ENCODE results near the gene HECW1.
"Not testable (repeated sequence)": the region's sequence is repeated elsewhere in the genome, so short reads cannot be mapped to it uniquely, and the experiment has no call there.

HECW1 gene

DNA sequence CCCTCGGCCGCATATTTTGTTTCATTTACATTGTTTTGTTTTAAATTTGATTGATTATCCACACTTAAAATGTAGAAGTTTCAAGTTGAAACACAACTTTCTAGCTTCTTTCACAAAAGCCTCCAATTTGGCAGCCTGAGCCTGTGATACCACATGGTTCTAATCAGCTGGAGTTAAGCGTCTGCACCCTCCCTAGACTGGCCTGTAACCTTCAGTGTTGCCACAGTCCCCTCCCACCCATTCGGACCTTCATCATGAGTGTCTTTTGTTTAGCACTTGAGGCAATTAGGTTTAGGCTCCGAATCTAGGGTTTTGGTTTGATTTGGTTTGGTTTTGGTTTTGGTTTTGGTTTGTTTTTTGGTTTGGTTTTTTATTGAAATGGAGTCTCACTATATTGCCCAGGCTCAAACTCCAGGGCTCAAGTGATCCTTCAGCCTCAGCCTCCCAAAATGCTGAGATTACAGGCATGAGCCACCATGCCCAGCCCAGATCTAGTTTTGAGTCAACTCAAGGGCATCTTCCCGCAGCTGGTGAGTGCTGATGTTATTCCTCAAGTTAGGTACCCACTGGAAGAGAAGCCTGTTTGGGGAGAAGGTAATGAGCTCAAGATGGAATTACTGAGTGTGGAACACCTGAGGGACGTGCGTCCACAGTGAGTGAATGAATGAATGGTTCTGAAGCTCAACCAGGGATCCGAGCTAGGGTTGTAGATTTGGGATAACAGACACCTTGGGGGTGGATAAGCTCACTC lies 201.4 kb downstream of the HECW1 start:
- DNase-seq = no peak

DNA sequence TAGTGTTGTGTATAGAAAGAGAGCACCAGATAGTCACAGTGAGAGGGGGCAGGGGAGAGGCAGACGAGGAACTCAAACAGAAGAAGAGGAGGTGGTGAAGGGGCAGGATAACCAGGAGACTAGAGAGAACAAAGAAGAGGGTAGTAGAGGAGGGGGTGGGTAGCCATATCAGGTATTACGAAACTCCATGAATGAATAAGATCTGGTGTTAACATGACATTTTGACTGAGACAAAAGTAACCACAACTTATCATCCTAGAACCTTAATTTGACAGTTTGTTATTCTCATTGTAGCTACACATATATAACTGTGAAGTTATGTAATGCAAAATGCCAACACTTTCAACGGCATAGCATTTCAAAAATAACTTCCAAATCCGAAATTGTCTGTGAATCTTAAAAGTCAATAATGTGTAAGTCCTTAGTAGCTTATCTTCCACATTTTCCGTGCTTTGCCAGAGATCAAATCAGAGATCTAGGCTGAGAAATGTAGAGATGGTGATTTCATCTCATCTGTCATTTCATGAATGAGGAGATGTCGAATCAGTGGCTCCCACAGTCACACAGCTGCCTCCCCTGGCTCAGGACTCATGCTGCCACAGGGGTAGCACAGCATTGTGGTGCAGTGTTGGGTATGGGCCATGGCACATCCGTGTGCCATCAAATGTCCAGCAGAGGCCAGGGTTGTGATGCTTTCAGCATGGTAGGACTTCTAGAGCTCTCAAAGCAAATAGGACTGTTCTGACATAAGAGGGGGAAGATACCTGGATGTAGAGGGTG lies 202.1 kb downstream of the HECW1 start:
- DNase-seq = no peak

GRCh38 chr7:43317075-43317474 lies 204.6 kb downstream of the HECW1 start:
- DNase-seq = no peak

GRCh38 chr7:43318188-43318770 lies 205.8 kb downstream of the HECW1 start:
- no peak for DNase-seq

GRCh38 chr7:43325595-43325994 lies 213.1 kb downstream of the HECW1 start:
- DNase-seq = no peak

DNA sequence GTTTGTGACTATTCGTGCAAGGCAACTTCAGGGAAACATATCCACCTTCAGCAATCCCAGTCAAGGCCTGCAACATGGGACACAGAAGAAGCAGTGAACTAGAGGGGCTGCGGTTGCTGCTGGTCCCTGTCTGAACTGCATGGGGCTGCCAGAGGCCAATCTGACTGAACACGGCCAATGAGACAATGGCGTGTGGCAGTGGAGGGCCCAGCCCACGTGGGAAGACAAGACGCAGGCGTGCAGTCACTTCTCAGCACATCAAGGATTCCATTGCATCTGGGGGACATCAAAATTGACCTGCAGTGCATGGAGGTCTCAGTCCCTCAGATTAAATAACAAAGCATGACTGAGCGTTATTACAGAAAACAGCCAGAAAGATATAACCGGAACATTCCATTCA lies 215.9 kb downstream of the HECW1 start:
- no peak for DNase-seq

DNA sequence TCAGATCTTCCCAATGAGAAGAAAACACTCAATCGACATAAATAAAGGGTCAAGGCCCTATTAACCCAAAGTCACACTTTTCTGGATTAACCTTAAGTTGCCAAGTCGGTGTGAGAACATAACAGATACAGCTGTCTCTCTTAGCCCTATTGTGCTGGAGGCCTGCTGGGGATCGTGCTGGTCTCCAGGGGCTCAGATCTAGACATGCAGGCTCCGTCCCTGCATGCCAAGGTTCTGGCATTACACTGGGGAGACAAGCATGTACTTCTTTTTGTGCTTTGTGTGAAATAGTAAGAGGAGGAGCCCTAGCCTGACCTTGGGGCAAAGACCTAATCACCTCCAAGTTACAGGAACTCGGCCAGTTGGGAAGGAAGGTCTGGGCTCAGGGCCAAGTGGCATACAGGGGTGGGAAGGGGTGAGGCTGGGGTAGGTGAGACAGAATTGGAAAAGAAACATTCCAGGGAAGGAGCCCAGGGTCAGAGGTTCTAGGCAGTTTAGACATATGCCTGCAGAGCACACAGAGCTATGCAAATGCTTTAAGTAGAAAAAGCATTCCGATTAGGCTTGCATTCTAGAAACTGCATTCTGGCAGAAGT lies 216.4 kb downstream of the HECW1 start:
- no peak for DNase-seq

- DNase-seq = no peak
Observed at GRCh38 chr7:43332193-43332796, 219.8 kb downstream of the HECW1 start.

GRCh38 chr7:43337191-43337590 lies 224.7 kb downstream of the HECW1 start:
- no peak for DNase-seq

DNA sequence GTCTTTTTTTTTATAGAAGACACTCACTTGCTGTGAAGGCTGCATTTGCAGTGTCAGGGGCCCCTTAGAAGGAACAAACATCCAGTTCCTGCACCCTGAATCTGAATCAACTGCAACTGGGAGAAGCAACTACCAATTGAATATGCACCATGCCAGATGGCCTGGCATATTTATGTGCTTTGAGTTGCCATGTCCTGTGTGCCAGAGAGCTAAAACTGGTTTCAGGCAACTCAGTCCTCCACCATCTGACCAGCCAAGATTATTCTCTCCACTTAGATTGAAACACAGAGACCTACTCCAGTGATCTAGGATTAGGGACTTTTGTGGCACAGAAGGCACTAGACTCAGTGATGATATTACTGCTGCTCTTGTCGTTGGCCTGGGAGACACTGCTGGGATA lies 225.4 kb downstream of the HECW1 start:
- no peak for DNase-seq

DNA sequence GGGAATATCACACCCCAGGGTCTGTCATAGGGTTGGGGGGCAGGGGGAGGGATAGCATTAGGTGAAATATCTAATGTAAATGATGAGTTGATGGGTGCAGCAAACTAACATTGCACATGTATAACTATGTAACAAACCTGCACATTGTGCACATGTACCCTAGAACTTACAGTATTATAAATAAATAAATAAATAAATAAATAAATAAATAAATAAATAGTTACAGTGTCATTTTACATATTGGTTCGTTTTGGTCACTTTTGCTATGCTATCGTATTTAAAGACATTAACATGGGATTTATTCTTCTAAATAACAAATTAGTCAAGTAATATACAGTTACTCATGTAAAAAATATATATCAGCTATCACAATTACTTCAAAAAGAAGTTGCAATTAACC lies 228.7 kb downstream of the HECW1 start:
- no peak for DNase-seq

DNA sequence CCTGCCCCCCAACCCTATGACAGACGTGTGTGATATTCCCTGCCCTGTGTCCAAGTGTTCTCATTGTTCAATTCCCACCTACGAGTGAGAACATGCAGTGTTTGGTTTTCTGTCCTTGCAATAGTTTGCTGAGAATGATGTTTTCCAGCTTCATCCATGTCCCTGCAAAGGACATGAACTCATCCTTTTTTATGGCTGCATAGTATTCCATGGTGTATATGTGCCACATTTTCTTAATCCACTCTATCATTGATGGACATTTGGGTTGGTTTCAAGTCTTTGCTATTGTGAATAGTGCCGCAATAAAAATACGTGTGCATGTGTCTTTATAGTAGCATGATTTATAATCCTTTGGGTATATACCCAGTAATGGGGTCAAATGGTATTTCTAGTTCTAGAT lies 231.0 kb downstream of the HECW1 start:
- not testable (repeated sequence) for DNase-seq

DNA sequence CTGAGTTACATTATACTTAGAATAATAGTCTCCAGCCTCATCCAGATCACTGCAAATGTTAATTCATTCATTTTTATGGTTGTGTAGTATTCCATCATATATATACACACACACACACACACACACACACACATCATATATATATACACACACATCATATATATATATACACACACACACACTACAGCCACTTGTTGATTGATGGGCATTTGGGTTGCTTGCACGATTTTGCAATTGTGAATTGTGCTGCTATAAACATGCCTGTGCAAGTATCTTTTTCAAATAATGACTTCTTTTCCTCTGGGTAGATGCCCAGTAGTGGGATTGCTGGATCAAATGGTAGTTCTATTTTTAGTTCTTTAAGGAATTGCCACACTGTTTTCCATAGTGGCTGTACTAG lies 233.2 kb downstream of the HECW1 start:
- not testable (repeated sequence) for DNase-seq

DNA sequence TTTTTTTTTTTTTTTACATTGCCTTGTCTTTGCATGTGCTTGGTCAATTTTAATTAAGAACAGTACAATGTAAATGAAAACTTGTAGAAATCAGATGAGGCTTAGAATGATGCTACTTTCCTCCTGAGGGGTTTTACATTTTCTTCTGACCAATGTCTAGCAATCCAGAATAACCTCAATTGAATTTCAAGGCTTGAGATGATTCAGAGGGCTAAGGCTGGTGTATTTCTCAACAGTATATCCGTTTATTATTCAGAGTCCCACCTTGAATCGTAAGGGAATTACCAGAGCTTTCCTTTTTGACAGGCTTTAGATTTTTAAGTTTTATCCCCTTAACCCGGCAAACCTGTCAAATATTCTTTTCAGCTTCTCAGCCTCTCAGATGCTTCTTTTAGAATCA lies 239.2 kb downstream of the HECW1 start:
- DNase-seq = no peak

DNA sequence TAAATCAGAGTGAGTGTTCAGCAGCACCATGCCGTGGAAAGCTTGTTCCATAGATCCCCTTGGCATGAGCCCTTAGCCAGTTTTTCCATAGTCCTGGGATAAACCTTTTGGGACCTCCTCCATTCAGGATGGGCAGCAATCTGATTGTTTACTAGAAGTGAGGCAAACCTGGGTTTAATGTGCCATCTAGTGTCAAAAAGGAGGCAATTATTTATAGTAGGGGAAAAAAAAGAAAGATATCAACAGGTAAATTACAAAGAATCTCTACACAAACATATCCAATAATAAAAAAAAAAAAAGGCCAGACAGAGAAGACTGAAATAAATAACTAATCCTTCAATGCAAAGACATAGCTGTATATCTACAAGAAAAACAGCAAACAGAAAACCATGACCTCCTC lies 241.5 kb downstream of the HECW1 start:
- no peak for DNase-seq

DNA sequence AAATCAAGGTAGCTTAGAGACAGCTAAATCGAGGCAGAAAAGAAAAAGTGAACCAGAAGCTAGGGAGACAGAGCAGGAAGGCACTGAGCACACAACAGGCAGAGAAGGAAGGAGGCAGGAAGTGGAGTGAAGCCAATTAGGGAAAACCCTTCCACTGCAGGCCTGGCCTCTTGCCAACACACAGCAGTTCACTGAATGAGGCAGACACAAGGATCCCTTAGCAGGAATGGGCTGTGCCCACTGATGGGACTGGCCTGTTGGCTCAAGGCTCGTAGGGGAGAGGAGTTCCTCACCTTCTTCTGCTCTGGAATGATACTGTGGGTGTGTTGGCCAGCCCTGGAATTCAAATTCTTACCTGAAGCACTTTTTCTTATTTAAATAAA lies 250.2 kb downstream of the HECW1 start:
- DNase-seq = no peak

DNA sequence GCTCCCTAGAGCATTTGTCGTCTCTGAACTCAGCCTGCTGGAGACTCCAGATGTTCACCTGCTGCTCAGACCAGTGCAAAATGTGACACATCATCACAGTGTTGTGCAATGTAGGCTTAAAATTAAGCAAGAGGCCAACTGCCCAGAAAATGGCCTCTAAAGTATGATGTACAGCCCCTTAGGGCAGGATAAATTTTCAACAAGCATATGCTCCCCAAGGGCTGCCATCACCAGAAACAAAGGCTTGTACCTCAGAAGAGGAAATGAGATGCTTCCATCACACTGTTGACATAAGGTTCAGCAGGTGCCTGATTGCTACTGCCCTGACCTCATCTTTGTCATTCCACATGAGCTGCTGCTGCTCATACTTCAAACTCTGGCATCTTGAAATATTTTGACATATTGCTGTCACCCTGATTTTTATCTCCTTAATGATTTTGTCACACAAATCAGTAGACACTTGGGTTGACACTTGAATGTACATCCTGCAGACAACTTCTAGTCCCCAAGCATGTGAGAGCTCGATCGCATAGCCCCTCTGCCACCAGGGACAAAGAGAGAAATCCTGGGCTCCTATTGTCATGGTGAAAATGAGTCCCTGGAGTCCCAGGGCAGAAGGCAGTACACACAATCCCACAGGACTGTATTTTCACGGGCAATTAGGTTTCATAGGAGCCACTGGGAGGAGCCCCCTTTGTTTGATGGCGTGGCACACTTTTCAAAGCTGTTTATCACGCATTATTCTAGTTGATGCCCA lies 250.8 kb downstream of the HECW1 start:
- no peak for DNase-seq

DNA sequence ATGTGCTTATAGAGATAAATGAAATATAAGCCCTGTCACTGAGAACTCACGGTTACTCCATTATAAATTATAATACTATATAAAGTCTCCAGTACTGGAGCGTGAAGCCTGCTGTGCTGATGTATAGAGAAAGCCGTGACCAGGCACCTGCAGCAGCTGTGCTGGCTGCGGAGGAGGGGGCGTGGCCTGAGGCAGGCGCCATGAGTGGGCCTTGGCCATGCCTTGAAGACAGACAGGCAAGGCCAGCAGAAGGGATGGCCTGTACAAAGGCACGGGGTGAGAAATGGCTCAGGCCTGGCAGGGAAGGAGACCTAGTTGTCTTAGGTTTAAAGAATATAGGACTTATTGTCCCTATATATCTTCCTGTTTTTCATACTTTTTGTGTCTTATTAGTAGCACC lies 251.9 kb downstream of the HECW1 start:
- DNase-seq = no peak

GRCh38 chr7:43372676-43373355 lies 260.4 kb downstream of the HECW1 start:
- DNase-seq = no peak

DNA sequence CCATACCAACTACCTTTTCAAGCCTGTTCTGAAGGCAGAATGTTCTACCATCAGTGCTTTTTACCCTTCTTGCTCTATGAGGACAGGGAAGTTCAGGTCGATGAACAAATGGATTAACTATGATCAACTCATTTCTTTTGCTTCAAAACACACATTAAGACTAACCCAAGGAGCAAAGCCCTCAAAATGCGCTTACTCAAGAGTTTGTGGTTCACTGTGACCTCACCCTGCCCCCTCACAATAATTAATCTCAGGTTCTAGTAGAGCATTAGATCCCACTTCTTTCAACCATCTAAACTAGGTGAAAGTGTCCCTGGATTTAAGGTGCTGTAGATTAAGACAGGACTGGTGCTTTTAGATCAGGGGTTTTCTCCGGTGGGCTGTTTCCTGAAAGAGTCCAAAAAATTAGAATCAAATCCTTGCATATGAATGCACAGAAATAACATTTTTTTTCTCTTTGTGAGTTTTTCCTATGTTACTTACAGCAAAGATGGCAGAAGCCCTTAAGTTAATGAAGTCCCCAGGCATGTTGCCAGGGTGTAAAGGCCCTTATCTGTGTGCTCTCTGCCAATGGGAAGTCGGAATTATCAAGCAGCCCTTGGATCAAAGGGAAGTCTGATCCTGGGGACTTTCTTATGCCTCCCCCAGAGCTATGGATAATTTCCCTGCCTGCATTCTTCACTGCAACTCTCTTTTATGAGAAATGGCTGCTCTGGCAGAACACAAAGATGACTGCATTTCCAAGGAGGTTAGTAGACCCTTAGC lies 264.9 kb downstream of the HECW1 start:
- no peak for DNase-seq

DNA sequence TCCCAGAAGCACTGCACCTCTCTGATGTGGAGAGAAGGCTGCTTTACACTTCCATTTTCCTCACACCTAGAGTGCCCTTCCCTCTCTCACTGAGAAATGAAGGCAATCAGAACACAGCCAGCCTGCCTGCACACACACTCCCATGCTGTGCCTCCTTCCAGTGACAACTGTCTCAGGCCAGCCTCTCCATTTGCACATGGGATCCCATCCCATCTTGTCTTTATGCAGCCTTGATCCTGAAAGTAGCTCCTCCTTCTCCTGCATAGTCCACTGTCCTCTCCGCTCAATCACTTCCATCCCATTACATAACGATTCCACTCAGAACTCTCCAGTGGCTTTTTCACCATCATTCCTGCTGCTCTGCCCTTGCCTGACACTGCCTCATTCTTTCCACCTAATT lies 266.8 kb downstream of the HECW1 start:
- DNase-seq = no peak
